ENCODE measurements around the gene ARL4D.

The ARL4D gene

GRCh38 chr17:43349142-43349541 is 49.7 kb upstream of the ARL4D start (continued):
- TF ChIP-seq, protein P1, sequence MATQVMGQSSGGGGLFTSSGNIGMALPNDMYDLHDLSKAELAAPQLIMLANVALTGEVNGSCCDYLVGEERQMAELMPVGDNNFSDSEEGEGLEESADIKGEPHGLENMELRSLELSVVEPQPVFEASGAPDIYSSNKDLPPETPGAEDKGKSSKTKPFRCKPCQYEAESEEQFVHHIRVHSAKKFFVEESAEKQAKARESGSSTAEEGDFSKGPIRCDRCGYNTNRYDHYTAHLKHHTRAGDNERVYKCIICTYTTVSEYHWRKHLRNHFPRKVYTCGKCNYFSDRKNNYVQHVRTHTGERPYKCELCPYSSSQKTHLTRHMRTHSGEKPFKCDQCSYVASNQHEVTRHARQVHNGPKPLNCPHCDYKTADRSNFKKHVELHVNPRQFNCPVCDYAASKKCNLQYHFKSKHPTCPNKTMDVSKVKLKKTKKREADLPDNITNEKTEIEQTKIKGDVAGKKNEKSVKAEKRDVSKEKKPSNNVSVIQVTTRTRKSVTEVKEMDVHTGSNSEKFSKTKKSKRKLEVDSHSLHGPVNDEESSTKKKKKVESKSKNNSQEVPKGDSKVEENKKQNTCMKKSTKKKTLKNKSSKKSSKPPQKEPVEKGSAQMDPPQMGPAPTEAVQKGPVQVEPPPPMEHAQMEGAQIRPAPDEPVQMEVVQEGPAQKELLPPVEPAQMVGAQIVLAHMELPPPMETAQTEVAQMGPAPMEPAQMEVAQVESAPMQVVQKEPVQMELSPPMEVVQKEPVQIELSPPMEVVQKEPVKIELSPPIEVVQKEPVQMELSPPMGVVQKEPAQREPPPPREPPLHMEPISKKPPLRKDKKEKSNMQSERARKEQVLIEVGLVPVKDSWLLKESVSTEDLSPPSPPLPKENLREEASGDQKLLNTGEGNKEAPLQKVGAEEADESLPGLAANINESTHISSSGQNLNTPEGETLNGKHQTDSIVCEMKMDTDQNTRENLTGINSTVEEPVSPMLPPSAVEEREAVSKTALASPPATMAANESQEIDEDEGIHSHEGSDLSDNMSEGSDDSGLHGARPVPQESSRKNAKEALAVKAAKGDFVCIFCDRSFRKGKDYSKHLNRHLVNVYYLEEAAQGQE (tag by site-specific recombination; IDR thresholded peaks at IDR 0.05), result no peak

- POLR2A ChIA-PET, result interaction anchor here (4.3 kb wide), 1 partner anchor 17 kb away, joined by 22 read pairs; no protein-coding TSS in a partner anchor
- Histone ChIP-seq H3K36me3 (ENCODE audit: control insufficient read depth in 2 of 2, insufficient read depth in 1 of 2, low read length in 2 of 2) (peaks cover 0 to 4% of the 10 kb centered on the region in 2 experiments; a peak in 1 of 3 replicates), H3K9me3 (ENCODE audit: control insufficient read depth, insufficient read depth, low read depth, low read length) (no peaks in the 10 kb centered on the region), H3K4me3 (ENCODE audit: low read depth, low read length) (no peak overlapping the region), H3K4me1 (ENCODE audit: control insufficient read depth, insufficient read depth, low read length) (no peaks in the 10 kb centered on the region), H3K27ac (ENCODE audit: extremely low read depth, low read depth, low read length) (no peak overlapping the region)
- TF ChIP-seq ZNF23 (tag by site-specific recombination; IDR thresholded peaks at IDR 0.05; ENCODE audit: borderline replicate concordance) (no peak), ZNF660 (tag by site-specific recombination; IDR thresholded peaks at IDR 0.05) (no peak), YY1 (tag by site-specific recombination; IDR thresholded peaks at IDR 0.05) (no peak), ZNF600 (tag by site-specific recombination; IDR thresholded peaks at IDR 0.05) (no peak), WT1 (tag by site-specific recombination; IDR thresholded peaks at IDR 0.05) (no peak), PRDM1 (tag by site-specific recombination; IDR thresholded peaks at IDR 0.05) (no peak), ZIC2 (tag by site-specific recombination; IDR thresholded peaks at IDR 0.05) (no peak), ZNF639 (tag by site-specific recombination; IDR thresholded peaks at IDR 0.05) (no peak), ZNF623 (tag by site-specific recombination; IDR thresholded peaks at IDR 0.05) (no peak), ZEB2 (tag by site-specific recombination; IDR thresholded peaks at IDR 0.05) (no peak), ZNF501 (tag by site-specific recombination; IDR thresholded peaks at IDR 0.05) (no peak), ZNF776 (tag by site-specific recombination; IDR thresholded peaks at IDR 0.05; ENCODE audit: borderline replicate concordance) (no peak), ZSCAN4 (tag by site-specific recombination; IDR thresholded peaks at IDR 0.05) (no peak), GLI2 (tag by site-specific recombination; IDR thresholded peaks at IDR 0.05; ENCODE audit: borderline replicate concordance, low read depth) (no peak), ZSCAN23 (tag by site-specific recombination; IDR thresholded peaks at IDR 0.05) (no peak), ZNF202 (tag by site-specific recombination; IDR thresholded peaks at IDR 0.05; ENCODE audit: borderline replicate concordance) (no peak), ZSCAN5A (tag by site-specific recombination; IDR thresholded peaks at IDR 0.05) (no peak), OVOL3 (tag by site-specific recombination; IDR thresholded peaks at IDR 0.05) (no peak), ZNF707 (tag by site-specific recombination; IDR thresholded peaks at IDR 0.05) (no peak)
- CTCF ChIA-PET, result interaction anchor here (1.1 to 1.6 kb wide), 2 partner anchors 11 to 588 kb away, joined by 3 to 4 read pairs; no protein-coding TSS in a partner anchor
These were observed 47.9 kb upstream of the ARL4D start for GRCh38 chr17:43350888-43351361.

Data from HEK293 (cell line).